ENCODE results near the gene UGP2. TPM values are rescaled to one million over a fixed set of nuclear protein-coding genes. Genes with fewer than 3 reads are reported as not detected.

UGP2 gene
- polyA plus RNA-seq, 2 of the 4 experiments (the other 2 are of a cell fraction): 114 to 162 TPM

DNA sequence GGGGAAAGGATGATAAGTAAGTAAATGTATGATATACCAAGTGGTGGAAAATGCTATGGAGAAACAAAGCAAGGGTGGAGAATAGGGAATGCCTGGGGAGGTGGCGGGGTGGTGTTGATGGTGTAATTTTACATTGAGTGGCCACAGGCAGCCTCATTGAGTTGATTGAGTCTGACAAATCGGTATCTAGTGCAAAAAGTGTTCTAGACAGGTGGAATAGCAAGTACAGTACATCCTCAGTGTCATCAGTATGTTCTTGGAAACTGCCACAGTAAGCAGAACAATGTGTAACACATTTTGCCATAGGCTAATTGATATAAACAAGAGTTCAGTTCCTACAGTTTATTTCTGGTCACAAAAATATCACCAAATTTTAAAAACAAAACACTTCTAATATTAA is 46.4 kb downstream of the UGP2 start:
- no peak for FAIRE-seq
- ChIA-PET POLR2A (no interaction called here), CTCF (interaction anchor here (0.6 to 1.1 kb wide), 10 partner anchors 9 to 194 kb away, joined by 3 to 6 read pairs (median 3); partner anchors contain the start of gene UGP2)
- Histone ChIP-seq H3K27ac (no peak overlapping the region), H3K9me3 (no peaks in the 10 kb centered on the region), H3K4me1 (peaks cover 20% of the 10 kb centered on the region; the same call in 2 of the 3 replicates), H3K4me2 (no peak overlapping the region), H3K4me3 (no peak overlapping the region)
- WGBS (ENCODE audit: missing lambda C conversion rate): 78% methylated on average over 2 of the region's 2 CpGs
- DNase-seq (ENCODE audit: low read depth in 1 of 2, low spot score in 1 of 2): no peak
- no peak for TF ChIP-seq FOSB (CRISPR knock-in tag; IDR thresholded peaks at IDR 0.05)
- TF ChIP-seq GATA3 (IDR thresholded peaks at IDR 0.05; ENCODE audit: borderline replicate concordance): no peak
- no peak for TF ChIP-seq TFCP2L1 (CRISPR knock-in tag; IDR thresholded peaks at IDR 0.05)
- no peak for TF ChIP-seq CBX8 (IDR thresholded peaks at IDR 0.05)
- TF ChIP-seq POLR2A (IDR thresholded peaks at IDR 0.05; ENCODE audit: low read length): no peak
- no peak for TF ChIP-seq ZC3H11A (IDR thresholded peaks at IDR 0.05)
- TF ChIP-seq ZNF302 (CRISPR knock-in tag; IDR thresholded peaks at IDR 0.05): no peak
- TF ChIP-seq MAZ (IDR thresholded peaks at IDR 0.05; ENCODE audit: borderline replicate concordance, low read depth, low read length): no peak
- TF ChIP-seq PHF8 (IDR thresholded peaks at IDR 0.05; ENCODE audit: borderline replicate concordance, low read depth): no peak
- no peak for TF ChIP-seq EHF (CRISPR knock-in tag; IDR thresholded peaks at IDR 0.05)
- TF ChIP-seq, protein P1, sequence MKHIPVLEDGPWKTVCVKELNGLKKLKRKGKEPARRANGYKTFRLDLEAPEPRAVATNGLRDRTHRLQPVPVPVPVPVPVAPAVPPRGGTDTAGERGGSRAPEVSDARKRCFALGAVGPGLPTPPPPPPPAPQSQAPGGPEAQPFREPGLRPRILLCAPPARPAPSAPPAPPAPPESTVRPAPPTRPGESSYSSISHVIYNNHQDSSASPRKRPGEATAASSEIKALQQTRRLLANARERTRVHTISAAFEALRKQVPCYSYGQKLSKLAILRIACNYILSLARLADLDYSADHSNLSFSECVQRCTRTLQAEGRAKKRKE (CRISPR knock-in tag; IDR thresholded peaks at IDR 0.05; ENCODE audit: low read depth): no peak
- no peak for TF ChIP-seq MYC (IDR thresholded peaks at IDR 0.05; ENCODE audit: borderline replicate concordance, low read length)
- no peak for TF ChIP-seq RNF2 (IDR thresholded peaks at IDR 0.05; ENCODE audit: borderline replicate concordance, low read depth)
- TF ChIP-seq EP300 (IDR thresholded peaks at IDR 0.05): no peak
- no peak for ATAC-seq

DNA sequence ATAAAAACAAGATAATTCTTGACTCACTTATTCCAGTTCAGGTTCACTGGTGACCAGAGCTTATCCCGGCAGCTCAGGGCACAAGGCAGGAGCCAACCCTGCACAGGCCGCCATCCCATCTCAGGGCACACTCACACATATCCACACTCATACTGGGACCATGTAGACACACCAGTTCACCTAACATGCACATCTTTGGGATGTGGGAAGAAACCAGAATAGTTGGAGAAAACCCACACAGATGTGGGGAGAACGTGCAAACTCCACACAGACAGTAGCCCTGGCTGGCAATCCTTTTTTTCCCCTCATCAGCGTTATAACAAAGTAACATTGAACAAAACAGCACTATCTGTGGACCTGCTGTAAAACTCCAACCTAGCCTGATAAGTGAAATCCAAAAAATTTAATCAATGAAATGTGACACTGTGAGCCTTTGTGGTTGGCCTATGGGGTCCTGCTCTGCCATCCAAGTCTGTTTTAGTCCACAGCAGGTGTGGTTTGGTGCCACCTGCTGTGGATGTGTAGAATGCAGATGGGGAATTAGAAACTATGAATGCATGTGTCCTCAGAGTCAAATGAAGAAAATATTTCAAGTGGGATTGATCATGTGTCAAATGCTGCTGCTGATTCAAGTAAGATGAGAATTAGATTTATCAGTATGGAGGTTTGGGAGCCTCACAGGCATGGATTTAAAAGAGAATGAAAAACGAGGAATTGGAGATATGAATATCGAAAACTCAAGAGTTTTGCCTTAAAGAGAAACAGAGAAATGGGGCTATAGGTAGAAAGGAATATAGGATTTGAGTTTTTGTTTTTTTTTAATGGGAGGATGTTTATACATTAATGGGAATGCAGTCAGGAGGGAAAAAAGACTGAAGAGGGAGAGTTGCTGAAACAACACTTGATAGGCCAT is 47.0 kb downstream of the UGP2 start:
- FAIRE-seq (peak; percentile 13), DNase-seq (ENCODE audit: low read depth in 1 of 2, low spot score in 1 of 2) (peak; percentile 65), ATAC-seq (peak; percentile 95)
- Histone ChIP-seq H3K4me1 (peaks cover 20% of the 10 kb centered on the region; the same call in 2 of the 3 replicates), H3K4me3 (no peak overlapping the region), H3K4me2 (no peak overlapping the region), H3K9me3 (no peaks in the 10 kb centered on the region), H3K27ac (no peak overlapping the region)
- CTCF ChIA-PET: interaction anchor here (0.6 to 1.6 kb wide), 13 partner anchors 10 to 290 kb away, joined by 3 to 7 read pairs (median 3); partner anchors contain the start of gene UGP2
- POLR2A ChIA-PET: no interaction called here
- TF ChIP-seq, protein P2, sequence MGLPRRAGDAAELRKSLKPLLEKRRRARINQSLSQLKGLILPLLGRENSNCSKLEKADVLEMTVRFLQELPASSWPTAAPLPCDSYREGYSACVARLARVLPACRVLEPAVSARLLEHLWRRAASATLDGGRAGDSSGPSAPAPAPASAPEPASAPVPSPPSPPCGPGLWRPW (IDR thresholded peaks at IDR 0.05): no peak
- TF ChIP-seq, protein P3, sequence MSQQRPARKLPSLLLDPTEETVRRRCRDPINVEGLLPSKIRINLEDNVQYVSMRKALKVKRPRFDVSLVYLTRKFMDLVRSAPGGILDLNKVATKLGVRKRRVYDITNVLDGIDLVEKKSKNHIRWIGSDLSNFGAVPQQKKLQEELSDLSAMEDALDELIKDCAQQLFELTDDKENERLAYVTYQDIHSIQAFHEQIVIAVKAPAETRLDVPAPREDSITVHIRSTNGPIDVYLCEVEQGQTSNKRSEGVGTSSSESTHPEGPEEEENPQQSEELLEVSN (IDR thresholded peaks at IDR 0.05; ENCODE audit: borderline replicate concordance, low read depth): no peak
- TF ChIP-seq MYC (IDR thresholded peaks at IDR 0.05; ENCODE audit: borderline replicate concordance, low read length) (no peak), RAD21 (conservative IDR thresholded peaks at IDR 0.05 in 1 of 2, IDR thresholded peaks at IDR 0.05 in 1 of 2) (peak; percentile 93 to 96), HOXB13 (CRISPR knock-in tag; IDR thresholded peaks at IDR 0.05; ENCODE audit: low read depth) (no peak), FOXS1 (CRISPR knock-in tag; IDR thresholded peaks at IDR 0.05) (no peak), ZFP36 (IDR thresholded peaks at IDR 0.05; ENCODE audit: borderline replicate concordance, partially characterized antibody) (peak; percentile 1), SMC3 (IDR thresholded peaks at IDR 0.05) (peak; percentile 92), POLR2AphosphoS2 (conservative IDR thresholded peaks at IDR 0.05; ENCODE audit: low read length) (0 out of 2 replicates have a peak, but pooled peaks have one; percentile 34), MAFK (IDR thresholded peaks at IDR 0.05; ENCODE audit: partially characterized antibody) (peak; percentile 67)
- TF ChIP-seq, protein P4, sequence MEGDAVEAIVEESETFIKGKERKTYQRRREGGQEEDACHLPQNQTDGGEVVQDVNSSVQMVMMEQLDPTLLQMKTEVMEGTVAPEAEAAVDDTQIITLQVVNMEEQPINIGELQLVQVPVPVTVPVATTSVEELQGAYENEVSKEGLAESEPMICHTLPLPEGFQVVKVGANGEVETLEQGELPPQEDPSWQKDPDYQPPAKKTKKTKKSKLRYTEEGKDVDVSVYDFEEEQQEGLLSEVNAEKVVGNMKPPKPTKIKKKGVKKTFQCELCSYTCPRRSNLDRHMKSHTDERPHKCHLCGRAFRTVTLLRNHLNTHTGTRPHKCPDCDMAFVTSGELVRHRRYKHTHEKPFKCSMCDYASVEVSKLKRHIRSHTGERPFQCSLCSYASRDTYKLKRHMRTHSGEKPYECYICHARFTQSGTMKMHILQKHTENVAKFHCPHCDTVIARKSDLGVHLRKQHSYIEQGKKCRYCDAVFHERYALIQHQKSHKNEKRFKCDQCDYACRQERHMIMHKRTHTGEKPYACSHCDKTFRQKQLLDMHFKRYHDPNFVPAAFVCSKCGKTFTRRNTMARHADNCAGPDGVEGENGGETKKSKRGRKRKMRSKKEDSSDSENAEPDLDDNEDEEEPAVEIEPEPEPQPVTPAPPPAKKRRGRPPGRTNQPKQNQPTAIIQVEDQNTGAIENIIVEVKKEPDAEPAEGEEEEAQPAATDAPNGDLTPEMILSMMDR (IDR thresholded peaks at IDR 0.05): peak; percentile 96
- 91% methylated on average over 6 of the region's 6 CpGs for WGBS (ENCODE audit: missing lambda C conversion rate)
